Left lung (tissue), 10 donors: ENCODE data around the gene SOBP. TPM values are rescaled to one million over a fixed set of nuclear protein-coding genes. Genes with fewer than 3 reads are reported as not detected.

Experiments used
- ATAC-seq: fragments of 200-7000 bp; cut with Tn5 transposase; one replicate; pipeline ENCODE4 v1.9.1; 2020; ENCODE audit warnings: moderate library complexity
- DNase-seq, 4 donors: peaks; one replicate each; pipeline ENCODE4 v3.0.0-alpha.2; 2013 to 2020
- H3K27ac ChIP-seq, 2 donors: fragments of 200-600 bp; sonication (generic) in 1 of 2; one replicate each; pipeline versions ENCODE4 v1.5.0 to v1.8.0; 2020 to 2021
- H3K27me3 ChIP-seq, 2 donors: fragments of 200-600 bp; sonication (generic) in 1 of 2; one replicate each; pipeline versions ENCODE4 v1.5.0 to v1.8.0; 2020 to 2021
- H3K36me3 ChIP-seq, 2 donors: fragments of 200-600 bp; sonication (generic) in 1 of 2; one replicate each; pipeline versions ENCODE4 v1.5.0 to v1.8.0; 2020 to 2021
- H3K4me1 ChIP-seq, 2 donors: fragments of 200-600 bp; one replicate each; pipeline ENCODE4 v1.8.0; 2021
- H3K4me3 ChIP-seq, 2 donors: fragments of 200-600 bp; sonication (generic) in 1 of 2; one replicate each; pipeline versions ENCODE4 v1.5.0 to v1.8.0; 2020 to 2021; ENCODE audit warnings: mild to moderate bottlenecking in 1 of 2
- H3K9me3 ChIP-seq, 2 donors: fragments of 200-600 bp; sonication (generic) in 1 of 2; one replicate each; pipeline versions ENCODE4 v1.5.0 to v1.8.0; 2020 to 2021
- CTCF ChIP-seq, 2 donors: fragments of 200-600 bp; sonication (generic) in 1 of 2; IDR thresholded peaks; one replicate each; pipeline versions ENCODE4 v1.5.0 to v1.8.0; 2021; ENCODE audit warnings: antibody characterized with exemption in 2 of 2
- intact Hi-C, 2 donors: fragments of 100-400 bp; cut with DNase I; formaldehyde crosslinking; loops; one replicate each; pipeline versions ENCODE4 v1.11.2 to v1.14.2; 2022
- polyA plus RNA-seq, 6 donors: library from polyadenylated mRNA; unstranded; fragments of 120-200 nt; gene quantifications; one replicate each; pipeline ENCODE4 v1.2.1, GENCODE V29; 2013; ENCODE audit not compliant: insufficient read length in 6 of 6
- total RNA-seq, 2 donors: library from RNA; stranded (reverse); fragmentation: NEBNext Ultra II Directional; extraction: Animal tissue kit (Norgen Biotek cat#: 25700); gene quantifications; one replicate each; pipeline ENCODE4 v1.2.1, GENCODE V29; 2021
- donor health status: DM: no; HTN: yes; CAD: no.
- donor health status: DM: no; HTN: no; CAD: no.

SOBP gene
- total and polyA plus RNA-seq, 8 donors, result 6.5 to 11.1 (median 8.1) TPM

GRCh38 chr6:107523794-107524193 is 33.9 kb downstream of the SOBP start:
- no peak for TF ChIP-seq CTCF (IDR thresholded peaks at IDR 0.05)
- DNase-seq, result no peak
- intact Hi-C loops, result no loop called here
- Histone ChIP-seq H3K27ac (no peak overlapping the region), H3K4me1 (no peaks in the 10 kb centered on the region), H3K27me3 (no peaks in the 10 kb centered on the region), H3K9me3 (no peaks in the 10 kb centered on the region), H3K36me3 (no peaks in the 10 kb centered on the region), H3K4me3 (no peak overlapping the region)
- ATAC-seq, result no peak

GRCh38 chr6:107524626-107525025 is 34.7 kb downstream of the SOBP start:
- Histone ChIP-seq H3K27ac (no peak overlapping the region), H3K4me3 (no peak overlapping the region), H3K27me3 (no peaks in the 10 kb centered on the region), H3K4me1 (no peaks in the 10 kb centered on the region), H3K36me3 (no peaks in the 10 kb centered on the region), H3K9me3 (no peaks in the 10 kb centered on the region)
- no peak for TF ChIP-seq CTCF (IDR thresholded peaks at IDR 0.05)
- intact Hi-C loops, result no loop called here
- DNase-seq, result no peak
- no peak for ATAC-seq

- Histone ChIP-seq H3K4me1 (no peaks in the 10 kb centered on the region), H3K9me3 (no peaks in the 10 kb centered on the region), H3K36me3 (no peaks in the 10 kb centered on the region), H3K27me3 (no peaks in the 10 kb centered on the region), H3K27ac (no peak overlapping the region), H3K4me3 (no peak overlapping the region)
- intact Hi-C loops, result no loop called here
- no peak for DNase-seq
- no peak for ATAC-seq
- TF ChIP-seq CTCF (IDR thresholded peaks at IDR 0.05), result no peak
Measured at GRCh38 chr6:107531868-107532267, 42.0 kb downstream of the SOBP start.

GRCh38 chr6:107532706-107533105 is 42.8 kb downstream of the SOBP start:
- H3K4me3 ChIP-seq, result no peak overlapping the region
- H3K9me3 ChIP-seq, result no peaks in the 10 kb centered on the region
- H3K27ac ChIP-seq, result no peak overlapping the region
- H3K27me3 ChIP-seq, result no peaks in the 10 kb centered on the region
- no peaks in the 10 kb centered on the region for H3K4me1 ChIP-seq
- ATAC-seq (no peak), DNase-seq (no peak)
- intact Hi-C loops, result no loop called here
- no peaks in the 10 kb centered on the region for H3K36me3 ChIP-seq
- no peak for TF ChIP-seq CTCF (IDR thresholded peaks at IDR 0.05)

- DNase-seq, result no peak
- H3K27me3 ChIP-seq, result no peaks in the 10 kb centered on the region
- intact Hi-C loops, result no loop called here
- H3K4me1 ChIP-seq, result no peaks in the 10 kb centered on the region
- ATAC-seq, result no peak
- no peaks in the 10 kb centered on the region for H3K36me3 ChIP-seq
- no peak for TF ChIP-seq CTCF (IDR thresholded peaks at IDR 0.05)
- no peak overlapping the region for H3K27ac ChIP-seq
- H3K4me3 ChIP-seq, result no peak overlapping the region
- no peaks in the 10 kb centered on the region for H3K9me3 ChIP-seq
Measured at GRCh38 chr6:107533415-107534059, 43.6 kb downstream of the SOBP start.
